Measurements from ENCODE around the gene TRIM36. TPM values are rescaled to one million over a fixed set of nuclear protein-coding genes. Genes with fewer than 3 reads are reported as not detected.
A peak's percentile ranks its signal among the peaks of the same experiment; 100 is the strongest.

TRIM36 gene
- total RNA-seq, 1 experiment from 2014 or later = 20.0 TPM

DNA sequence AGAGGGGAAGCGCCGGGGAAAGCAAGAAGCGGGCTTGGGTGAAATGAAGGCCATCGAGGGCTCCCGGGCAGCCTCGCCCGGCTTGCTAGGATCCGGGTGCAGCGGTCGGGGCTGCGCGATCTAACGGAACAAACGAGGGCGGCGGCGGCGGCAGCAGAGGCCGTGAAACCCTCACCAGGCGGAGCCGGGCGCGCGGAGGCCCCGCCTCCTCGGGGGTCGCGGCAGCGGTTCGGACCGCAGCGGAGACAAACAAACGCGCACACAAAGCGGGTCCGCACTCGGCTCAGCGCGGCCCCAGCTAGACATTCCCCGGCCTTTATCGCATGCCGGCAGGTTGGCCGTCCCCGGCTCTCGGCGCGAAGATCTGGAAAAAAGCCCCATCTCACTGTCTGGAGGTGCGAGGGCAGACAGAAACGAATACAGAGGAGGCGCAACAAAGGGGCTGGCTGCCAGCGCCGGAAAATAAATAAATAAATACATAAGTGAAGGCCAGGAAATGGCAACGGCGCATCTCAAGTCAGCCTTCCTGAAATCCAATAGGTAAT, 10.5 kb upstream of the TRIM36 start (continued):
- TF ChIP-seq, protein P1, sequence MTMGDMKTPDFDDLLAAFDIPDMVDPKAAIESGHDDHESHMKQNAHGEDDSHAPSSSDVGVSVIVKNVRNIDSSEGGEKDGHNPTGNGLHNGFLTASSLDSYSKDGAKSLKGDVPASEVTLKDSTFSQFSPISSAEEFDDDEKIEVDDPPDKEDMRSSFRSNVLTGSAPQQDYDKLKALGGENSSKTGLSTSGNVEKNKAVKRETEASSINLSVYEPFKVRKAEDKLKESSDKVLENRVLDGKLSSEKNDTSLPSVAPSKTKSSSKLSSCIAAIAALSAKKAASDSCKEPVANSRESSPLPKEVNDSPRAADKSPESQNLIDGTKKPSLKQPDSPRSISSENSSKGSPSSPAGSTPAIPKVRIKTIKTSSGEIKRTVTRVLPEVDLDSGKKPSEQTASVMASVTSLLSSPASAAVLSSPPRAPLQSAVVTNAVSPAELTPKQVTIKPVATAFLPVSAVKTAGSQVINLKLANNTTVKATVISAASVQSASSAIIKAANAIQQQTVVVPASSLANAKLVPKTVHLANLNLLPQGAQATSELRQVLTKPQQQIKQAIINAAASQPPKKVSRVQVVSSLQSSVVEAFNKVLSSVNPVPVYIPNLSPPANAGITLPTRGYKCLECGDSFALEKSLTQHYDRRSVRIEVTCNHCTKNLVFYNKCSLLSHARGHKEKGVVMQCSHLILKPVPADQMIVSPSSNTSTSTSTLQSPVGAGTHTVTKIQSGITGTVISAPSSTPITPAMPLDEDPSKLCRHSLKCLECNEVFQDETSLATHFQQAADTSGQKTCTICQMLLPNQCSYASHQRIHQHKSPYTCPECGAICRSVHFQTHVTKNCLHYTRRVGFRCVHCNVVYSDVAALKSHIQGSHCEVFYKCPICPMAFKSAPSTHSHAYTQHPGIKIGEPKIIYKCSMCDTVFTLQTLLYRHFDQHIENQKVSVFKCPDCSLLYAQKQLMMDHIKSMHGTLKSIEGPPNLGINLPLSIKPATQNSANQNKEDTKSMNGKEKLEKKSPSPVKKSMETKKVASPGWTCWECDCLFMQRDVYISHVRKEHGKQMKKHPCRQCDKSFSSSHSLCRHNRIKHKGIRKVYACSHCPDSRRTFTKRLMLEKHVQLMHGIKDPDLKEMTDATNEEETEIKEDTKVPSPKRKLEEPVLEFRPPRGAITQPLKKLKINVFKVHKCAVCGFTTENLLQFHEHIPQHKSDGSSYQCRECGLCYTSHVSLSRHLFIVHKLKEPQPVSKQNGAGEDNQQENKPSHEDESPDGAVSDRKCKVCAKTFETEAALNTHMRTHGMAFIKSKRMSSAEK (CRISPR knock-in tag; IDR thresholded peaks at IDR 0.05; ENCODE audit: borderline replicate concordance) = no peak
- TF ChIP-seq, protein P2, sequence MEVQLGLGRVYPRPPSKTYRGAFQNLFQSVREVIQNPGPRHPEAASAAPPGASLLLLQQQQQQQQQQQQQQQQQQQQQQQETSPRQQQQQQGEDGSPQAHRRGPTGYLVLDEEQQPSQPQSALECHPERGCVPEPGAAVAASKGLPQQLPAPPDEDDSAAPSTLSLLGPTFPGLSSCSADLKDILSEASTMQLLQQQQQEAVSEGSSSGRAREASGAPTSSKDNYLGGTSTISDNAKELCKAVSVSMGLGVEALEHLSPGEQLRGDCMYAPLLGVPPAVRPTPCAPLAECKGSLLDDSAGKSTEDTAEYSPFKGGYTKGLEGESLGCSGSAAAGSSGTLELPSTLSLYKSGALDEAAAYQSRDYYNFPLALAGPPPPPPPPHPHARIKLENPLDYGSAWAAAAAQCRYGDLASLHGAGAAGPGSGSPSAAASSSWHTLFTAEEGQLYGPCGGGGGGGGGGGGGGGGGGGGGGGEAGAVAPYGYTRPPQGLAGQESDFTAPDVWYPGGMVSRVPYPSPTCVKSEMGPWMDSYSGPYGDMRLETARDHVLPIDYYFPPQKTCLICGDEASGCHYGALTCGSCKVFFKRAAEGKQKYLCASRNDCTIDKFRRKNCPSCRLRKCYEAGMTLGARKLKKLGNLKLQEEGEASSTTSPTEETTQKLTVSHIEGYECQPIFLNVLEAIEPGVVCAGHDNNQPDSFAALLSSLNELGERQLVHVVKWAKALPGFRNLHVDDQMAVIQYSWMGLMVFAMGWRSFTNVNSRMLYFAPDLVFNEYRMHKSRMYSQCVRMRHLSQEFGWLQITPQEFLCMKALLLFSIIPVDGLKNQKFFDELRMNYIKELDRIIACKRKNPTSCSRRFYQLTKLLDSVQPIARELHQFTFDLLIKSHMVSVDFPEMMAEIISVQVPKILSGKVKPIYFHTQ (CRISPR knock-in tag; IDR thresholded peaks at IDR 0.05) = no peak
- TF ChIP-seq ZNF263 (CRISPR knock-in tag; IDR thresholded peaks at IDR 0.05; ENCODE audit: low read depth) (no peak), FOXP1 (CRISPR knock-in tag; IDR thresholded peaks at IDR 0.05; ENCODE audit: borderline replicate concordance) (peak; percentile 74; the same call in 1 of the 2 replicates), NR1H2 (CRISPR knock-in tag; IDR thresholded peaks at IDR 0.05) (no peak), ZNF416 (CRISPR knock-in tag; IDR thresholded peaks at IDR 0.05) (no peak), ZNF671 (CRISPR knock-in tag; IDR thresholded peaks at IDR 0.05) (no peak), FOXK1 (CRISPR knock-in tag; IDR thresholded peaks at IDR 0.05) (no peak), FOXJ3 (CRISPR knock-in tag; IDR thresholded peaks at IDR 0.05; ENCODE audit: borderline replicate concordance) (no peak), OVOL2 (CRISPR knock-in tag; IDR thresholded peaks at IDR 0.05; ENCODE audit: borderline replicate concordance) (no peak), ZNF219 (CRISPR knock-in tag; IDR thresholded peaks at IDR 0.05; ENCODE audit: borderline replicate concordance) (no peak), HMGA2 (CRISPR knock-in tag; IDR thresholded peaks at IDR 0.05) (no peak), MYBL2 (CRISPR knock-in tag; IDR thresholded peaks at IDR 0.05) (no peak), KAT7 (CRISPR knock-in tag; IDR thresholded peaks at IDR 0.05; ENCODE audit: borderline replicate concordance) (no peak)
- TF ChIP-seq, protein P3, sequence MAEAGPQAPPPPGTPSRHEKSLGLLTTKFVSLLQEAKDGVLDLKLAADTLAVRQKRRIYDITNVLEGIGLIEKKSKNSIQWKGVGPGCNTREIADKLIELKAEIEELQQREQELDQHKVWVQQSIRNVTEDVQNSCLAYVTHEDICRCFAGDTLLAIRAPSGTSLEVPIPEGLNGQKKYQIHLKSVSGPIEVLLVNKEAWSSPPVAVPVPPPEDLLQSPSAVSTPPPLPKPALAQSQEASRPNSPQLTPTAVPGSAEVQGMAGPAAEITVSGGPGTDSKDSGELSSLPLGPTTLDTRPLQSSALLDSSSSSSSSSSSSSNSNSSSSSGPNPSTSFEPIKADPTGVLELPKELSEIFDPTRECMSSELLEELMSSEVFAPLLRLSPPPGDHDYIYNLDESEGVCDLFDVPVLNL (CRISPR knock-in tag; IDR thresholded peaks at IDR 0.05; ENCODE audit: borderline replicate concordance, low read depth) = no peak
- TF ChIP-seq, protein P4, sequence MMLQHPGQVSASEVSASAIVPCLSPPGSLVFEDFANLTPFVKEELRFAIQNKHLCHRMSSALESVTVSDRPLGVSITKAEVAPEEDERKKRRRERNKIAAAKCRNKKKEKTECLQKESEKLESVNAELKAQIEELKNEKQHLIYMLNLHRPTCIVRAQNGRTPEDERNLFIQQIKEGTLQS (CRISPR knock-in tag; conservative IDR thresholded peaks at IDR 0.05) = no peak
- TF ChIP-seq, protein P5, sequence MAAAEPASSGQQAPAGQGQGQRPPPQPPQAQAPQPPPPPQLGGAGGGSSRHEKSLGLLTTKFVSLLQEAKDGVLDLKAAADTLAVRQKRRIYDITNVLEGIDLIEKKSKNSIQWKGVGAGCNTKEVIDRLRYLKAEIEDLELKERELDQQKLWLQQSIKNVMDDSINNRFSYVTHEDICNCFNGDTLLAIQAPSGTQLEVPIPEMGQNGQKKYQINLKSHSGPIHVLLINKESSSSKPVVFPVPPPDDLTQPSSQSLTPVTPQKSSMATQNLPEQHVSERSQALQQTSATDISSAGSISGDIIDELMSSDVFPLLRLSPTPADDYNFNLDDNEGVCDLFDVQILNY (CRISPR knock-in tag; IDR thresholded peaks at IDR 0.05) = peak; percentile 58; the same call in 1 of the 2 replicates
- TF ChIP-seq, protein P6, sequence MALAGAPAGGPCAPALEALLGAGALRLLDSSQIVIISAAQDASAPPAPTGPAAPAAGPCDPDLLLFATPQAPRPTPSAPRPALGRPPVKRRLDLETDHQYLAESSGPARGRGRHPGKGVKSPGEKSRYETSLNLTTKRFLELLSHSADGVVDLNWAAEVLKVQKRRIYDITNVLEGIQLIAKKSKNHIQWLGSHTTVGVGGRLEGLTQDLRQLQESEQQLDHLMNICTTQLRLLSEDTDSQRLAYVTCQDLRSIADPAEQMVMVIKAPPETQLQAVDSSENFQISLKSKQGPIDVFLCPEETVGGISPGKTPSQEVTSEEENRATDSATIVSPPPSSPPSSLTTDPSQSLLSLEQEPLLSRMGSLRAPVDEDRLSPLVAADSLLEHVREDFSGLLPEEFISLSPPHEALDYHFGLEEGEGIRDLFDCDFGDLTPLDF (CRISPR knock-in tag; IDR thresholded peaks at IDR 0.05) = 0 out of 2 replicates have a peak, but pooled peaks have one; percentile 55
- TF ChIP-seq, protein P7, sequence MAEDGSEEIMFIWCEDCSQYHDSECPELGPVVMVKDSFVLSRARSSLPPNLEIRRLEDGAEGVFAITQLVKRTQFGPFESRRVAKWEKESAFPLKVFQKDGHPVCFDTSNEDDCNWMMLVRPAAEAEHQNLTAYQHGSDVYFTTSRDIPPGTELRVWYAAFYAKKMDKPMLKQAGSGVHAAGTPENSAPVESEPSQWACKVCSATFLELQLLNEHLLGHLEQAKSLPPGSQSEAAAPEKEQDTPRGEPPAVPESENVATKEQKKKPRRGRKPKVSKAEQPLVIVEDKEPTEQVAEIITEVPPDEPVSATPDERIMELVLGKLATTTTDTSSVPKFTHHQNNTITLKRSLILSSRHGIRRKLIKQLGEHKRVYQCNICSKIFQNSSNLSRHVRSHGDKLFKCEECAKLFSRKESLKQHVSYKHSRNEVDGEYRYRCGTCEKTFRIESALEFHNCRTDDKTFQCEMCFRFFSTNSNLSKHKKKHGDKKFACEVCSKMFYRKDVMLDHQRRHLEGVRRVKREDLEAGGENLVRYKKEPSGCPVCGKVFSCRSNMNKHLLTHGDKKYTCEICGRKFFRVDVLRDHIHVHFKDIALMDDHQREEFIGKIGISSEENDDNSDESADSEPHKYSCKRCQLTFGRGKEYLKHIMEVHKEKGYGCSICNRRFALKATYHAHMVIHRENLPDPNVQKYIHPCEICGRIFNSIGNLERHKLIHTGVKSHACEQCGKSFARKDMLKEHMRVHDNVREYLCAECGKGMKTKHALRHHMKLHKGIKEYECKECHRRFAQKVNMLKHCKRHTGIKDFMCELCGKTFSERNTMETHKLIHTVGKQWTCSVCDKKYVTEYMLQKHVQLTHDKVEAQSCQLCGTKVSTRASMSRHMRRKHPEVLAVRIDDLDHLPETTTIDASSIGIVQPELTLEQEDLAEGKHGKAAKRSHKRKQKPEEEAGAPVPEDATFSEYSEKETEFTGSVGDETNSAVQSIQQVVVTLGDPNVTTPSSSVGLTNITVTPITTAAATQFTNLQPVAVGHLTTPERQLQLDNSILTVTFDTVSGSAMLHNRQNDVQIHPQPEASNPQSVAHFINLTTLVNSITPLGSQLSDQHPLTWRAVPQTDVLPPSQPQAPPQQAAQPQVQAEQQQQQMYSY (CRISPR knock-in tag; IDR thresholded peaks at IDR 0.05) = no peak
- TF ChIP-seq, protein P8, sequence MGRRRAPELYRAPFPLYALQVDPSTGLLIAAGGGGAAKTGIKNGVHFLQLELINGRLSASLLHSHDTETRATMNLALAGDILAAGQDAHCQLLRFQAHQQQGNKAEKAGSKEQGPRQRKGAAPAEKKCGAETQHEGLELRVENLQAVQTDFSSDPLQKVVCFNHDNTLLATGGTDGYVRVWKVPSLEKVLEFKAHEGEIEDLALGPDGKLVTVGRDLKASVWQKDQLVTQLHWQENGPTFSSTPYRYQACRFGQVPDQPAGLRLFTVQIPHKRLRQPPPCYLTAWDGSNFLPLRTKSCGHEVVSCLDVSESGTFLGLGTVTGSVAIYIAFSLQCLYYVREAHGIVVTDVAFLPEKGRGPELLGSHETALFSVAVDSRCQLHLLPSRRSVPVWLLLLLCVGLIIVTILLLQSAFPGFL (CRISPR knock-in tag; IDR thresholded peaks at IDR 0.05; ENCODE audit: borderline replicate concordance) = no peak
- TF ChIP-seq, protein P9, sequence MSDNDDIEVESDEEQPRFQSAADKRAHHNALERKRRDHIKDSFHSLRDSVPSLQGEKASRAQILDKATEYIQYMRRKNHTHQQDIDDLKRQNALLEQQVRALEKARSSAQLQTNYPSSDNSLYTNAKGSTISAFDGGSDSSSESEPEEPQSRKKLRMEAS (CRISPR knock-in tag; IDR thresholded peaks at IDR 0.05) = peak; percentile 75; the same call in 1 of the 2 replicates
- TF ChIP-seq, protein P10, sequence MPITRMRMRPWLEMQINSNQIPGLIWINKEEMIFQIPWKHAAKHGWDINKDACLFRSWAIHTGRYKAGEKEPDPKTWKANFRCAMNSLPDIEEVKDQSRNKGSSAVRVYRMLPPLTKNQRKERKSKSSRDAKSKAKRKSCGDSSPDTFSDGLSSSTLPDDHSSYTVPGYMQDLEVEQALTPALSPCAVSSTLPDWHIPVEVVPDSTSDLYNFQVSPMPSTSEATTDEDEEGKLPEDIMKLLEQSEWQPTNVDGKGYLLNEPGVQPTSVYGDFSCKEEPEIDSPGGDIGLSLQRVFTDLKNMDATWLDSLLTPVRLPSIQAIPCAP (CRISPR knock-in tag; IDR thresholded peaks at IDR 0.05) = no peak
